ENCODE measurements around the gene NME2. TPM values are rescaled to one million over a fixed set of nuclear protein-coding genes. Genes with fewer than 3 reads are reported as not detected.

The NME2 gene
- total RNA-seq, 1 experiment from 2014 or later: 1,558 TPM

DNA sequence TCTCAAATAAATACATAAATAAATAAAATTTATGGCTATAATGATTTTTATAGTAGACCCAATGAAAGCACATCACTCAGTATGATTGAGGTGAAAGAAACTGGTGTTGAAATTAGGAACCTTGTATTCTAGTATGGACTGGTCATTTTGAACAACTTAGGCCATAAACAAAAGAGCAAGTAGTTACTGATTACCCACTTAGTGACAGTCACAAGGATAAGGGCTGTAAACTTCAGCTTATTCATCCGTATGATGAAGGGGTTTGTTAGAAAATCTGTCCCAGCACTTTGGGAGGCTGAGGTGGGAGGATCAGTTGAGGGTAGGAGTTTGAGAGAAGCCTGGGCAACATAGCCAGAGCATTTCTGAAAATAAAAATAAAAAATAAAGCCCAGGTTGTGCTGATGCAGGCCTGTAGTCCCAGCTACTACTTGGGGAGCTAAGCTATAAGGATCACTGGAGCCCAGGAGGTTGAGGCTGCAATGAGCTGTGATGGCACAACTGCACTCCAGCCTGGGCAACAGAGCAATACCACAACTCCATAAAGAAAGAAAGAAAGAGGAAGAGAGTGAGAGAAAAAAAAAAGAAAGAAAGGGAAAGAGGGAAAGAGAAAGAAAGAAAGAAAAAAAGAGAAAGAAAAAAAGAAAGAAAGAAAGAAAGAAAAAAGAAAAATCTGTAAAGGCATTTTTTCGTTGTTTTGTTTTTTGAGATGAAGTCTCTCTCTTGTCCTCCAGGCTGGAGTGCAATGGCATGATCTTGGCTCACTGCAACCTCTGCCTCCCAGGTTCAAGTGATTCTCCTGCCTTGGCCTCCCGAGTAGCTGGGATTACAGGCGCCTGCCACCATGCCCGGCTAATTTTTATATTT, 41.3 kb upstream of the NME2 start:
- Histone ChIP-seq H3K9me2 (replicated peaks; ENCODE audit: low read length) (no peaks in the 10 kb centered on the region), H3K9me3 (ENCODE audit: low read length) (no peaks in the 10 kb centered on the region), H3F3A (ENCODE audit: low read length, unreplicated experiment) (peaks cover 4% of the 10 kb centered on the region), H3K27me3 (ENCODE audit: low read length) (no peaks in the 10 kb centered on the region), H3K36me3 (ENCODE audit: low read depth, low read length) (no peaks in the 10 kb centered on the region), H2AFZ (ENCODE audit: low read length) (no peak overlapping the region), H3K9ac (ENCODE audit: low read length) (no peak overlapping the region), H4K20me1 (ENCODE audit: low read length) (peaks cover 3% of the 10 kb centered on the region), H3K79me2 (ENCODE audit: low read length) (peaks cover 7% of the 10 kb centered on the region), H3K4me1 (ENCODE audit: insufficient read depth, low read length) (peaks cover 20% of the 10 kb centered on the region), H3K4me2 (ENCODE audit: low read length) (no peak overlapping the region), H3K4me3 (ENCODE audit: low read length) (no peak overlapping the region), H3K27ac (ENCODE audit: low read length) (no peak overlapping the region)
- TF ChIP-seq CTCF (conservative IDR thresholded peaks at IDR 0.05; ENCODE audit: low read depth, low read length) (no peak), EZH2phosphoT487 (IDR thresholded peaks at IDR 0.05; ENCODE audit: borderline replicate concordance, low read length) (no peak), EZH2 (IDR thresholded peaks at IDR 0.05; ENCODE audit: low read length, unreplicated experiment) (no peak)
- DNase-seq: no peak
- ATAC-seq: no peak
- BruUV-seq (replicated peaks): no TSS peak
- POLR2A ChIA-PET (ENCODE audit: unreplicated experiment): interaction anchor here (0.7 kb wide), 1 partner anchor 30 kb away, joined by 3 read pairs; no protein-coding TSS in a partner anchor
- intact Hi-C loops (cut with micrococcal nuclease): no loop called here
- CTCF ChIA-PET: interaction anchor here (0.6 kb wide), 1 partner anchor 28 kb away, joined by 5 read pairs; the partner anchor contains the start of gene NME1

- H3K27ac ChIP-seq (ENCODE audit: low read length): no peak overlapping the region
Observed at GRCh38 chr17:51128076-51128475, 38.1 kb upstream of the NME2 start.

More at GRCh38 chr17:51128076-51128475, 38.1 kb upstream of the NME2 start:
- ATAC-seq (no peak), DNase-seq (no peak)
- Histone ChIP-seq H3K9me2 (replicated peaks; ENCODE audit: low read length) (no peaks in the 10 kb centered on the region), H3K27me3 (ENCODE audit: low read length) (no peaks in the 10 kb centered on the region), H3K4me1 (ENCODE audit: insufficient read depth, low read length) (peaks cover 6% of the 10 kb centered on the region), H3K36me3 (ENCODE audit: low read depth, low read length) (no peaks in the 10 kb centered on the region), H3K79me2 (ENCODE audit: low read length) (no peaks in the 10 kb centered on the region), H3K4me2 (ENCODE audit: low read length) (no peak overlapping the region), H2AFZ (ENCODE audit: low read length) (no peak overlapping the region), H3K9ac (ENCODE audit: low read length) (no peak overlapping the region), H3K4me3 (ENCODE audit: low read length) (no peak overlapping the region), H3F3A (ENCODE audit: low read length, unreplicated experiment) (no peaks in the 10 kb centered on the region), H4K20me1 (ENCODE audit: low read length) (no peaks in the 10 kb centered on the region), H3K9me3 (ENCODE audit: low read length) (no peaks in the 10 kb centered on the region)
- CTCF ChIA-PET: no interaction called here
- BruUV-seq (replicated peaks): no TSS peak
- POLR2A ChIA-PET (ENCODE audit: unreplicated experiment): no interaction called here
- TF ChIP-seq EZH2 (IDR thresholded peaks at IDR 0.05; ENCODE audit: low read length, unreplicated experiment) (no peak), CTCF (conservative IDR thresholded peaks at IDR 0.05; ENCODE audit: low read depth, low read length) (no peak), EZH2phosphoT487 (IDR thresholded peaks at IDR 0.05; ENCODE audit: borderline replicate concordance, low read length) (no peak)
- intact Hi-C loops (cut with micrococcal nuclease): no loop called here

Data from PC-3 (cell line).